ENCODE results near the gene STXBP5L. TPM values are rescaled to one million over a fixed set of nuclear protein-coding genes. Genes with fewer than 3 reads are reported as not detected.

The STXBP5L gene
- total RNA-seq, 1 donor from 2014 or later, result 1.7 TPM

DNA sequence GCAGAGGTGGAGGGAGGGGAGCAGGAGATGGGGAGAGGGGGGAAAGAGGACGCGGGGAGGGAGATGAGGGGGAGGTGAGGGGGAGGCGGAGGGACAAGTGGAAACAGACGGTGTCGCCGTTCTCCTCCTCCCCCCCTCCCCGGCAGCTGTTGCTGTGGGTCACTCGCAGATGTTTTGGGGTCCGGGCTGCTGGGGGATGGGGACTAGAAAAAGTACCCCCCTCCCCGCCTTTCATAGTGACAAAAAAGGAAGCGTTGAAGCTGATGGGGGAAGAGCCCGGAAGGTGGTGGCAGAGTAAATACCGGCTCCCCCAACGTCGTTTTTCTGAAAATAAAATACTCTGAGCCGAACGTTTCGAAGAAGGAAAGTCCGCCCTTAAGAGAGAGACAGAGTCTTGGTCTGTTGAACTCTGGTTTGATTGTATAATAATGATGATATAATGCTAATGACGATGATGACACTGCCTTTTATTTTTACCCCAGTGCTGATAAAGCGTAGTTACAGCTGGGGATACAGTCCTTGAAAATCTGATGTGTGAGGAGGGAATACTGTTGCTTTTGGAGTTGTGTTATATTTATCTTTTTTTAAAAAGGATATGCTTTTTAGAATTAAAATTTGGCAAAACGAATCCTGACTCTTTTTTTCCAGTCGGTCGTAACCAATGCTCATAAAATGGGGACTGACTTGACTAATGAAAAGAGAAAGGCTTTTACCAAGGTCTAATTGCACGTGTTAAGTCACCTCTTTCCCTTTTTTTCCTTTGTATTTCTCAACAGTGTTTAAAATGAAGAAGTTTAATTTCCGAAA is 993 bp downstream of the STXBP5L start:
- no peak overlapping the region for H3K27ac Mint-ChIP-seq
- H3K4me3 Mint-ChIP-seq, result peak overlapping the region; percentile 60
- peaks cover 77% of the 10 kb centered on the region for H3K27me3 Mint-ChIP-seq (ENCODE audit: low read depth)
- DNase-seq (ENCODE audit: low spot score in 2 of 2, unreplicated experiment in 2 of 2), result no peak
- H3K9me3 Mint-ChIP-seq, result no peaks in the 10 kb centered on the region
- H3K4me1 Mint-ChIP-seq, result peaks cover 11% of the 10 kb centered on the region
- TF ChIP-seq, protein P1, sequence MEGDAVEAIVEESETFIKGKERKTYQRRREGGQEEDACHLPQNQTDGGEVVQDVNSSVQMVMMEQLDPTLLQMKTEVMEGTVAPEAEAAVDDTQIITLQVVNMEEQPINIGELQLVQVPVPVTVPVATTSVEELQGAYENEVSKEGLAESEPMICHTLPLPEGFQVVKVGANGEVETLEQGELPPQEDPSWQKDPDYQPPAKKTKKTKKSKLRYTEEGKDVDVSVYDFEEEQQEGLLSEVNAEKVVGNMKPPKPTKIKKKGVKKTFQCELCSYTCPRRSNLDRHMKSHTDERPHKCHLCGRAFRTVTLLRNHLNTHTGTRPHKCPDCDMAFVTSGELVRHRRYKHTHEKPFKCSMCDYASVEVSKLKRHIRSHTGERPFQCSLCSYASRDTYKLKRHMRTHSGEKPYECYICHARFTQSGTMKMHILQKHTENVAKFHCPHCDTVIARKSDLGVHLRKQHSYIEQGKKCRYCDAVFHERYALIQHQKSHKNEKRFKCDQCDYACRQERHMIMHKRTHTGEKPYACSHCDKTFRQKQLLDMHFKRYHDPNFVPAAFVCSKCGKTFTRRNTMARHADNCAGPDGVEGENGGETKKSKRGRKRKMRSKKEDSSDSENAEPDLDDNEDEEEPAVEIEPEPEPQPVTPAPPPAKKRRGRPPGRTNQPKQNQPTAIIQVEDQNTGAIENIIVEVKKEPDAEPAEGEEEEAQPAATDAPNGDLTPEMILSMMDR (IDR thresholded peaks at IDR 0.05; ENCODE audit: unreplicated experiment), result no peak
- no peaks in the 10 kb centered on the region for H3K36me3 Mint-ChIP-seq

DNA sequence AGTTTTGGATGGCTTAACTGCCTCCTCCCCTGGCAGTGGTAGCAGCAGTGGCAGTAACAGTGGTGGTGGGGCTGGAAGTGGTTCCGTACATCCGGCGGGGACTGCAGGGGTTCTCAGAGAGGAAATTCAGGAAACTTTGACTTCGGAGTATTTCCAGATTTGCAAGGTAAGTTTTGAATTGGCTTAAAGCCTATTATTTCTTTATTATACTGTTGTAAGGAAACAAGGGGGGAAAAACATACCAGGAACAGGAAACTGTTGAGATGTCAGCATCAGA is 1.5 kb downstream of the STXBP5L start:
- Mint-ChIP-seq H3K9me3 (no peaks in the 10 kb centered on the region), H3K4me3 (peak overlapping the region; percentile 60), H3K4me1 (peaks cover 11% of the 10 kb centered on the region), H3K27ac (no peak overlapping the region), H3K36me3 (no peaks in the 10 kb centered on the region), H3K27me3 (ENCODE audit: low read depth) (peaks cover 81% of the 10 kb centered on the region)
- TF ChIP-seq, protein P1 (IDR thresholded peaks at IDR 0.05; ENCODE audit: unreplicated experiment), result no peak
- DNase-seq (ENCODE audit: low spot score in 2 of 2, unreplicated experiment in 2 of 2), result no peak

DNA sequence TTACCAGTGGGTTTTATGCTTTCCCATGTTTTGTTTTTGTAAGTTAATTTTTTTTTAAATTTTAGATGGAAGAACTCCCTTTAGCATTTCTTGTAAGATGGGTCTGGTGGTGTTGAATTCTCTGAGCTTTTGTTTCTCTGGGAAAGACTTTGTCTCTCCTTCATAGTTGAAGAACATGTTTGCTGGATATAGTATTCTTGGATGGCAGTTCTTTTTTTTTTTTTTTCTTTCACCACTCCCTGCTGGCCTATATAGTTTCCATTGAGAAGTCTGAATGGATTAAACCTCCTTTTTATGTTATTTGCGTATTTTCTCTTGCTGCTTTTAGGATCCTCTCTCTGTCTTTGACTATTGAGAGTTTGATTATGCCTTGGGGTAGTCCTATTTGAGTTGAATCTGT is 18.1 kb downstream of the STXBP5L start:
- TF ChIP-seq, protein P1 (IDR thresholded peaks at IDR 0.05; ENCODE audit: unreplicated experiment), result no peak
- no peak for DNase-seq (ENCODE audit: low spot score in 2 of 2, unreplicated experiment in 2 of 2)
- Mint-ChIP-seq H3K9me3 (peaks cover 37% of the 10 kb centered on the region), H3K4me3 (no peak overlapping the region), H3K27me3 (ENCODE audit: low read depth) (no peaks in the 10 kb centered on the region), H3K27ac (no peak overlapping the region), H3K36me3 (no peaks in the 10 kb centered on the region), H3K4me1 (no peaks in the 10 kb centered on the region)

DNA sequence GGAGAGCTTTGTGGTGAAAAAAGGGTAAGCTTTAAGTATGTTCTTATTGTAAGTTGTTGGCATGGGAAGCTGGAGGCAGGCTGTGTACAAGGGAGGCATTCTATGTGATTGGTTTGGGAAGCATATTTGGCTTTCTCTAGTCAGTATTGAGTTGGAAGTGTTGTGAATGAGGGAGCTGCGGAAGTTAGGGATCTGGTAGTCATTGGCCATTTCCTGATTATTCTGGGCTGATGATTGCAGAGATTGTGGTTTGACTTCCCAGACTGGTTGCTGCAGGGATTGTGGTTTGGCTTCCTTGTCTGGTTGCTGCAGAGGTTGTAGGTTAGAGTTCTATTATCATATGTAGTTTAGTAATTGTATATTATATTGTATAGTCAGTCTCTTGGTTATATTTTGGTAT is 21.0 kb downstream of the STXBP5L start:
- Mint-ChIP-seq H3K4me1 (no peaks in the 10 kb centered on the region), H3K4me3 (no peak overlapping the region), H3K36me3 (no peaks in the 10 kb centered on the region), H3K9me3 (peaks cover 28% of the 10 kb centered on the region), H3K27me3 (ENCODE audit: low read depth) (no peaks in the 10 kb centered on the region), H3K27ac (no peak overlapping the region)
- DNase-seq (ENCODE audit: low spot score in 2 of 2, unreplicated experiment in 2 of 2), result no peak
- TF ChIP-seq, protein P1 (IDR thresholded peaks at IDR 0.05; ENCODE audit: unreplicated experiment), result no peak

DNA sequence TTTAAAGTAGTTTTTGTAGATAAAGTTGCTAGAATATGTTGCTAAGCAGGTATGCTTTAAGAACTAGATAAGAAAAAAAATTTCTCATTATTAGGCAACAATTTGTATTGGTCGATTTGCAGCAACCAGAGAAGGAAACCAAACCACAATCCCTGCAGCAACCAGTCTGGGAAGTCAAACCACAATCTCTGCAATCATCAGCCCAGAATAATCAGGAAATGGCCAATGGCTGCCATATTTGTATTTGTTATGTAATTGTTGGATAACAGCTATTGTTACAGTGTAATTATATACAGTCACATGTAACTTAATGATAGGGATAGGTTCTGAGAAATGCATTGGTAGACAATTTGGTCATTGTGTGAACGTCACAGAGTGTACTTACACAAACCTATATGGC is 23.6 kb downstream of the STXBP5L start:
- H3K36me3 Mint-ChIP-seq, result no peaks in the 10 kb centered on the region
- no peak overlapping the region for H3K27ac Mint-ChIP-seq
- H3K9me3 Mint-ChIP-seq, result peaks cover 16% of the 10 kb centered on the region
- no peak for DNase-seq (ENCODE audit: low spot score in 2 of 2, unreplicated experiment in 2 of 2)
- TF ChIP-seq, protein P1 (IDR thresholded peaks at IDR 0.05; ENCODE audit: unreplicated experiment), result no peak
- peaks cover 2% of the 10 kb centered on the region for H3K27me3 Mint-ChIP-seq (ENCODE audit: low read depth)
- H3K4me1 Mint-ChIP-seq, result no peaks in the 10 kb centered on the region
- H3K4me3 Mint-ChIP-seq, result no peak overlapping the region

All from mesothelial cell of epicardium (in vitro differentiated cells).